ENCODE results near the gene DDX56.

DNA sequence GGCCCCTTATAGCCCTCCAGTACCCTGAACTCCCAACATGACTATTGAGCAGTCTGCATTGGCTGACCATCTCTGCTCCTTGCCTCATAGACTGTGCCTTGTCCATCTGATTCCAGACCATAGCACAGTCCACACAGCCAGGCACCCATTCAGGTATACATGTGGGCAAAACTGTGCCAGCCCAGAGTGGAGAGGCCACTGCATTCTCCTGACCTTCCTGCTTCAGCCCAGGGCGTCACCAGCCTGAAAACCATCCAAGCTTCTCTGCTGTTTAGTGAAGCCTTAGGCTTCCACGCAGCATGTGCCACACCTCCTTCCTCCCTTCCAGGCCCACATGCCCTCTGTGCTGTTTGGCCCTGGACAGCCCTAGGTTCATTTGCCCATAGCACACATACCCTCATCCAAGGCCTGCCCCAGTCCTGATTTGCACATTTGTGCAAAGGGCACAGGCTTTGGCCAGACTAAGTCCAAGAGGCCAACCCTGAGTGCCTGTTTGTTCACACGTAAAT, 10.5 kb downstream of the DDX56 start:
- no peak for TF ChIP-seq POLR2A (IDR thresholded peaks at IDR 0.05)
- TF ChIP-seq, protein P1, sequence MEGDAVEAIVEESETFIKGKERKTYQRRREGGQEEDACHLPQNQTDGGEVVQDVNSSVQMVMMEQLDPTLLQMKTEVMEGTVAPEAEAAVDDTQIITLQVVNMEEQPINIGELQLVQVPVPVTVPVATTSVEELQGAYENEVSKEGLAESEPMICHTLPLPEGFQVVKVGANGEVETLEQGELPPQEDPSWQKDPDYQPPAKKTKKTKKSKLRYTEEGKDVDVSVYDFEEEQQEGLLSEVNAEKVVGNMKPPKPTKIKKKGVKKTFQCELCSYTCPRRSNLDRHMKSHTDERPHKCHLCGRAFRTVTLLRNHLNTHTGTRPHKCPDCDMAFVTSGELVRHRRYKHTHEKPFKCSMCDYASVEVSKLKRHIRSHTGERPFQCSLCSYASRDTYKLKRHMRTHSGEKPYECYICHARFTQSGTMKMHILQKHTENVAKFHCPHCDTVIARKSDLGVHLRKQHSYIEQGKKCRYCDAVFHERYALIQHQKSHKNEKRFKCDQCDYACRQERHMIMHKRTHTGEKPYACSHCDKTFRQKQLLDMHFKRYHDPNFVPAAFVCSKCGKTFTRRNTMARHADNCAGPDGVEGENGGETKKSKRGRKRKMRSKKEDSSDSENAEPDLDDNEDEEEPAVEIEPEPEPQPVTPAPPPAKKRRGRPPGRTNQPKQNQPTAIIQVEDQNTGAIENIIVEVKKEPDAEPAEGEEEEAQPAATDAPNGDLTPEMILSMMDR (IDR thresholded peaks at IDR 0.05) = no peak

All from esophagus squamous epithelium (tissue), 4 donors.